ENCODE data around the gene SBF1. TPM values are rescaled to one million over a fixed set of nuclear protein-coding genes. Genes with fewer than 3 reads are reported as not detected.

SBF1 gene
- total RNA-seq, 4 donors from 2014 or later, result 19.9 to 66.1 (median 26.7) TPM

- no peak for TF ChIP-seq CTCF (IDR thresholded peaks at IDR 0.05; ENCODE audit: low read depth)
Measured at GRCh38 chr22:50486561-50487289, 11.9 kb upstream of the SBF1 start, which contains the start of gene MIOX. TSS of gene MIOX (plus strand) at chr22:50486859. CDS start at chr22:50486898, 39 bp downstream.

GRCh38 chr22:50485221-50486131, 10.6 kb upstream of the SBF1 start:
- no peak for TF ChIP-seq CTCF (IDR thresholded peaks at IDR 0.05; ENCODE audit: low read depth)

- no peak for TF ChIP-seq CTCF (IDR thresholded peaks at IDR 0.05; ENCODE audit: low read depth)
Measured at GRCh38 chr22:50483977-50484853, 9.4 kb upstream of the SBF1 start.

- no peak for TF ChIP-seq CTCF (IDR thresholded peaks at IDR 0.05; ENCODE audit: low read depth)
Measured at GRCh38 chr22:50483556-50483955, 8.7 kb upstream of the SBF1 start.

- TF ChIP-seq CTCF (IDR thresholded peaks at IDR 0.05; ENCODE audit: low read depth), result no peak
Measured at GRCh38 chr22:50483106-50483505, 8.3 kb upstream of the SBF1 start.

GRCh38 chr22:50482107-50483074, 7.6 kb upstream of the SBF1 start:
- TF ChIP-seq CTCF (IDR thresholded peaks at IDR 0.05; ENCODE audit: low read depth), result no peak

All from subcutaneous adipose tissue (tissue), 4 donors.